Measurements from ENCODE around the gene ZNF217.
"Not testable (repeated sequence)": the region's sequence is repeated elsewhere in the genome, so short reads cannot be mapped to it uniquely, and the experiment has no call there.

ZNF217 gene

GRCh38 chr20:53597030-53597482 lies 3.4 kb upstream of the ZNF217 start:
- no peak for DNase-seq

GRCh38 chr20:53596189-53597001 lies 2.8 kb upstream of the ZNF217 start:
- not testable (repeated sequence) for DNase-seq

- DNase-seq = not testable (repeated sequence)
These were observed 2.1 kb upstream of the ZNF217 start for GRCh38 chr20:53595742-53596141.

GRCh38 chr20:53595018-53595378 lies 1.4 kb upstream of the ZNF217 start:
- peak in 1 of 2 experiments; percentile 14 for DNase-seq

- DNase-seq = peak; percentile 78 to 79
These were observed 704 bp upstream of the ZNF217 start for GRCh38 chr20:53594068-53595017.

GRCh38 chr20:53592992-53593465 lies 610 bp downstream of the ZNF217 start:
- no peak for DNase-seq

- peak in 1 of 2 experiments; percentile 28 for DNase-seq
These were observed 1.1 kb downstream of the ZNF217 start for GRCh38 chr20:53592454-53592991.

- not testable (repeated sequence) for DNase-seq
These were observed 1.6 kb downstream of the ZNF217 start for GRCh38 chr20:53591941-53592441.

- DNase-seq = peak; percentile 36 to 42
These were observed 2.4 kb downstream of the ZNF217 start for GRCh38 chr20:53591206-53591741.

- not testable (repeated sequence) for DNase-seq
These were observed 3.0 kb downstream of the ZNF217 start for GRCh38 chr20:53590608-53591007.

- DNase-seq = not testable (repeated sequence)
These were observed 3.5 kb downstream of the ZNF217 start for GRCh38 chr20:53590122-53590521.

GRCh38 chr20:53589321-53590065 lies 4.1 kb downstream of the ZNF217 start:
- DNase-seq = peak; percentile 23 to 32

- DNase-seq = not testable (repeated sequence)
These were observed 6.4 kb downstream of the ZNF217 start for GRCh38 chr20:53587157-53587703.

GRCh38 chr20:53586640-53587039 lies 7.0 kb downstream of the ZNF217 start:
- DNase-seq = no peak

GRCh38 chr20:53585910-53586309 lies 7.7 kb downstream of the ZNF217 start:
- DNase-seq = not testable (repeated sequence)

- not testable (repeated sequence) for DNase-seq
These were observed 8.6 kb downstream of the ZNF217 start for GRCh38 chr20:53585004-53585569.

- DNase-seq = not testable (repeated sequence)
These were observed 9.1 kb downstream of the ZNF217 start for GRCh38 chr20:53584550-53584913.

- DNase-seq = not testable (repeated sequence)
These were observed 9.7 kb downstream of the ZNF217 start for GRCh38 chr20:53583660-53584549.

- no peak for DNase-seq
These were observed 10.9 kb downstream of the ZNF217 start for GRCh38 chr20:53582574-53583351.

Measured in Kasumi-1 (cell line).